GM12891 (cell line): ENCODE results near the gene WDCP.

Source experiments
- PAX5 ChIP-seq: IDR thresholded peaks from 2 replicates; pipeline ENCODE4 v1.6.1; 2011; ENCODE audit warnings: low read length, moderate library complexity, mild to moderate bottlenecking; ENCODE audit not compliant: insufficient read depth, severe bottlenecking
- POLR2A ChIP-seq: IDR thresholded peaks from 2 replicates; pipeline ENCODE4 v1.6.1; 2011; ENCODE audit warnings: low read depth, low read length, control low read depth
- POLR2AphosphoS5 ChIP-seq: IDR thresholded peaks from 2 replicates; pipeline ENCODE4 v1.6.1; 2011; ENCODE audit warnings: low read depth, low read length, control low read depth
- TAF1 ChIP-seq: IDR thresholded peaks from 2 replicates; pipeline ENCODE4 v1.6.1; 2011; ENCODE audit warnings: low read depth, low read length, control low read depth

- TF ChIP-seq POLR2A = no peak
- no peak for TF ChIP-seq TAF1
- no peak for TF ChIP-seq POLR2AphosphoS5
- TF ChIP-seq PAX5 = no peak
Measured at GRCh38 chr2:24082787-24083566, 35.8 kb upstream of the WDCP start.
